ENCODE results near the gene SCUBE3. TPM values are rescaled to one million over a fixed set of nuclear protein-coding genes. Genes with fewer than 3 reads are reported as not detected.

The SCUBE3 gene
- total RNA-seq, 1 donor from 2014 or later, result 2.4 TPM

- DNase-seq, result peak; percentile 37
These were observed 27.4 kb downstream of the SCUBE3 start for GRCh38 chr6:35240838-35241801.

GRCh38 chr6:35242486-35242885 lies 28.7 kb downstream of the SCUBE3 start:
- no peak for DNase-seq

GRCh38 chr6:35242906-35243305 lies 29.1 kb downstream of the SCUBE3 start:
- no peak for DNase-seq

- no peak for DNase-seq
These were observed 29.7 kb downstream of the SCUBE3 start for GRCh38 chr6:35243386-35243958.

- no peak for DNase-seq
These were observed 30.8 kb downstream of the SCUBE3 start for GRCh38 chr6:35244551-35244950.

GRCh38 chr6:35247642-35248231 lies 34.0 kb downstream of the SCUBE3 start:
- no peak for DNase-seq

- DNase-seq, result no peak
These were observed 34.5 kb downstream of the SCUBE3 start for GRCh38 chr6:35248300-35248699.

- DNase-seq, result no peak
These were observed 35.2 kb downstream of the SCUBE3 start for GRCh38 chr6:35248965-35249364.

- DNase-seq, result no peak
These were observed 38.2 kb downstream of the SCUBE3 start for GRCh38 chr6:35251949-35252348.

GRCh38 chr6:35253249-35253648 lies 39.5 kb downstream of the SCUBE3 start:
- no peak for DNase-seq

- DNase-seq, result no peak
These were observed 44.6 kb downstream of the SCUBE3 start for GRCh38 chr6:35258336-35258735.

GRCh38 chr6:35258858-35259193 lies 45.1 kb downstream of the SCUBE3 start:
- DNase-seq, result peak; percentile 76

- DNase-seq, result peak; percentile 96
These were observed 45.6 kb downstream of the SCUBE3 start, which contains the start of gene ZNF76 for GRCh38 chr6:35259194-35259947. TSS of gene ZNF76 (plus strand) at chr6:35259735. CDS start at chr6:35281152, 21,417 bp downstream.

GRCh38 chr6:35259948-35260590 lies 46.3 kb downstream of the SCUBE3 start:
- no peak for DNase-seq

- no peak for DNase-seq
These were observed 47.1 kb downstream of the SCUBE3 start for GRCh38 chr6:35260591-35261570.

- no peak for DNase-seq
These were observed 48.8 kb downstream of the SCUBE3 start for GRCh38 chr6:35262596-35262995.

GRCh38 chr6:35264550-35265274 lies 51.0 kb downstream of the SCUBE3 start:
- DNase-seq, result no peak

GRCh38 chr6:35265523-35265922 lies 51.8 kb downstream of the SCUBE3 start:
- no peak for DNase-seq

- DNase-seq, result no peak
These were observed 53.7 kb downstream of the SCUBE3 start for GRCh38 chr6:35267446-35267845.

- no peak for DNase-seq
These were observed 54.1 kb downstream of the SCUBE3 start for GRCh38 chr6:35267897-35268296.
